GM21529 (cell line): ENCODE data around the gene ZAP70.

Source experiments
- ATAC-seq: cut with Tn5 transposase; IDR thresholded peaks from one replicate; pipeline ENCODE4 v1.9.1; 2021; ENCODE audit not compliant: unreplicated experiment

ZAP70 gene

DNA sequence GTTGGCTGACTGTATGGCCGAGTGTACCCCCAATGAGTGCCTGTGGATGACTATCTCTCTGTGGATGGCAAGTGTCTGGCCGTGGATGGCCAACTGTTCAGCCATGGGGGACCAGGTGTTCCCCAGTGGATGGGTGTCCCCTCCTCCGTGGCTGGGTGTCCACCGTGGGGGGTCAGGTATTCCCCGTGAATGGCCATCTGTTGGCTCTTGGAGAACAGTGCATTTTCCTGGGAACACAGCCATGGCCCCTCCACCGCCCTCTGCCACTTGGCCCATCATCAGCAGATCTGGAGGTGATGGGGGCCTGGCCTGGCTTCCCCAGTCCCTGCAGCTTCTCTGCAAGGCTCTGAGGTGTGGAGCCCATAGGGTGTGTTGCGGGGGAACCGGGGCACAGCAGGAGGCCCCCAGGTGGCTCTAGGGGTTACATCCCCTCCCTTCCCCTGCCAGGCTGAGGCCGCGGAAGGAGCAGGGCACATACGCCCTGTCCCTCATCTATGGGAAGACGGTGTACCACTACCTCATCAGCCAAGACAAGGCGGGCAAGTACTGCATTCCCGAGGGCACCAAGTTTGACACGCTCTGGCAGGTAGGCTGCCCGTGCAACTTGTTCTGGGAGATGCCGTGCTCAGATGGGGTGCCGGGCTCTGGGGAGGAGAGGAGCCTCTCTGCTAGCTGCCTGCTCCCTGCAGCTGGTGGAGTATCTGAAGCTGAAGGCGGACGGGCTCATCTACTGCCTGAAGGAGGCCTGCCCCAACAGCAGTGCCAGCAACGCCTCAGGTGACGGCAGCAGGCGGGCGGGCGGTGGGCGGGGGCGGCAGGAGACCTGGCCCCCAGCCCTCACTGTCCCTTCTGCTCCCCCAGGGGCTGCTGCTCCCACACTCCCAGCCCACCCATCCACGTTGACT is 19.3 kb downstream of the ZAP70 start:
- ATAC-seq: no peak

DNA sequence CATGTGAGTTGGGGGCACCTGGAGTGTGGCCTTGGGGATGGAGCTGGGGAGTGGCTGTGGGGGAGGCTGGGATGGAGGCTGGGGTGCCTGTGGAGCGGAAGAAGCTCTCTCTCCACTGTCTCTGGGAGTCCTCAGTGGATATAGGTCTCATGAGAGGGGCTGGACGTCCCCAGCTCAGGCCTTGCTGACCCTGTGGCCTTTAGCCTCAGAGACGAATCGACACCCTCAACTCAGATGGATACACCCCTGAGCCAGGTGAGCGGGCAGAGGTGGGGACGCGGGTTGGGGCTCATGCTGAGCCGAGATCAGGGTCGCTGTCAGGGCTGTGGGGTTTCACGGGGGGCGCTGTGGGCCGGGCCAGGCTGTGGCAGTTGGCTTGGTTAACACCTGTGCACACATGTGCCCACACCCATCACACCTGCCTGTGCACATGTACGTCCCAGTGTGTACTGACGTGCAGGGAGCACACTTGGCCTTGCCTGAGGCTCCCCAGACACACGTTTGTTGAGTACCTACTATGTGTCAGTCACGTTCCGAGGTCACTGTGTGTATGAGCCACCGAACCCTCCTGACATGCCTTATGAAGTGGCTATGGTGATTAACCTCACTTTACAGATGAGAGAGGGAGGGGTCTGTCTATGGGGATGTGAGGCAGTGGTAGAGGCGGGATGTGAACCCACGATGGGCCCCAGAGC is 20.1 kb downstream of the ZAP70 start:
- ATAC-seq: no peak

- ATAC-seq: no peak
Measured at GRCh38 chr2:97734061-97735051, 21.0 kb downstream of the ZAP70 start.

- ATAC-seq: no peak
Measured at GRCh38 chr2:97735161-97735561, 21.8 kb downstream of the ZAP70 start.

- ATAC-seq: no peak
Measured at GRCh38 chr2:97736185-97736584, 22.8 kb downstream of the ZAP70 start.

DNA sequence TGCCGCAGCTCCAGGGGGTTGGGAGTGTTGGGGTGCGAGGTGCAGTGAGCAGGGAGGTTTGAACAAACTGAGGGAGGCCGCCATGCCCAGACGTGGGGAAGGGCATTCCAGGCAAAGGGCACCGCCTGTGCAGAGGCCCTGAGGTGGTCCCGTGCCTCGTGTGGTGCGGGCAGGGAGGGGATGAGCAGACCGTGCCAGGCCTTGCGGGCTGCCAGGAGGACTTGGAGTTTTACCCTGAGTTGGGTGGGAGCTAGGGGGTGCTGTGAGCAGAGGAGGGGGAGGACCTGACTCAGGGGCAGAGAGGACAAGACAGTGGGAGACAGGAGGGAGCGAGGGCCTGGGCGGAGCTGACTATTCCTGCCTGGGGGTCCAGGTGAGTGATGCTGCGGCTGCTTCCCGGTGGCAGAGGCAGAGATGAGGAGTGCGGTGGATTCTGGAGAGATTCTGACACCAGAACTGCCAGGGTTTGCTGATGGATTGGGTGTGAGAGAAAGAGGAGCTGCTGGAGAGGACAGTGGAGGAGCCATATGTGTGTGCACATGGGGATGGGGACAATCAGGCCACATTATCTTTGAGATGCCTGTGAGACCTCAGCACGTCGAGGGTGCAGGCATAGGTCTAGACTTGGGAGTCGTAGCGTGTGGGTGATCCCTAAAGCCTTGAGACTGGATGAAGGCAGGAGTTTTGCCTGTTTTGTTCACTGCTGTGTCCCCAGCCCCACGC is 23.4 kb downstream of the ZAP70 start:
- no peak for ATAC-seq

- no peak for ATAC-seq
Measured at GRCh38 chr2:97737421-97738178, 24.2 kb downstream of the ZAP70 start.

- no peak for ATAC-seq
Measured at GRCh38 chr2:97738179-97739019, 25.0 kb downstream of the ZAP70 start.

DNA sequence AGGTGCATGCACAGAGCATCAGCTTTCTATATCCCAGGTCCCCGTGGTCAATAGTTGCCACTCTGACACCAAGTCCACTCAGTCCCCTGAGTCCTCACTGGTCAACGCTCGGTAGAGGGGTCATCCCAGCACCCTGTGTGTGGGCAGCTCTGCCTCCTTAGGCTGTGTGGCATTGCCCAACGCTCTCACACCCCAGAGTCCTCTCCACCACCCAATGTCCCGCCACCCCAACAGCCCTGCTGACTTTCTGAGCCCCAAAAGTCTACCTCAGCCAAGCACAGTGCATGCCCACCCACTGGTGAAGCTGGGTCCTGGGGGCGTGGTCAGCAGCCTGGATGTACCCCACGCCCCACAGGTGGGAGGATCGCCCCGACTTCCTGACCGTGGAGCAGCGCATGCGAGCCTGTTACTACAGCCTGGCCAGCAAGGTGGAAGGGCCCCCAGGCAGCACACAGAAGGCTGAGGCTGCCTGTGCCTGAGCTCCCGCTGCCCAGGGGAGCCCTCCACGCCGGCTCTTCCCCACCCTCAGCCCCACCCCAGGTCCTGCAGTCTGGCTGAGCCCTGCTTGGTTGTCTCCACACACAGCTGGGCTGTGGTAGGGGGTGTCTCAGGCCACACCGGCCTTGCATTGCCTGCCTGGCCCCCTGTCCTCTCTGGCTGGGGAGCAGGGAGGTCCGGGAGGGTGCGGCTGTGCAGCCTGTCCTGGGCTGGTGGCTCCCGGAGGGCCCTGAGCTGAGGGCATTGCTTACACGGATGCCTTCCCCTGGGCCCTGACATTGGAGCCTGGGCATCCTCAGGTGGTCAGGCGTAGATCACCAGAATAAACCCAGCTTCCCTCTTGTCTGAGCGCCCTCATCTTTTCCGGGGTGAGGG is 25.9 kb downstream of the ZAP70 start:
- no peak for ATAC-seq

- no peak for ATAC-seq
Measured at GRCh38 chr2:97739893-97740245, 26.5 kb downstream of the ZAP70 start.

- no peak for ATAC-seq
Measured at GRCh38 chr2:97740590-97741182, 27.3 kb downstream of the ZAP70 start.

GRCh38 chr2:97741251-97741650 is 27.9 kb downstream of the ZAP70 start:
- no peak for ATAC-seq

GRCh38 chr2:97741686-97742085 is 28.3 kb downstream of the ZAP70 start:
- no peak for ATAC-seq

GRCh38 chr2:97742381-97742847 is 29.0 kb downstream of the ZAP70 start:
- ATAC-seq: no peak

GRCh38 chr2:97743913-97744312 is 30.5 kb downstream of the ZAP70 start:
- no peak for ATAC-seq

- ATAC-seq: no peak
Measured at GRCh38 chr2:97745474-97746174, 32.2 kb downstream of the ZAP70 start.

DNA sequence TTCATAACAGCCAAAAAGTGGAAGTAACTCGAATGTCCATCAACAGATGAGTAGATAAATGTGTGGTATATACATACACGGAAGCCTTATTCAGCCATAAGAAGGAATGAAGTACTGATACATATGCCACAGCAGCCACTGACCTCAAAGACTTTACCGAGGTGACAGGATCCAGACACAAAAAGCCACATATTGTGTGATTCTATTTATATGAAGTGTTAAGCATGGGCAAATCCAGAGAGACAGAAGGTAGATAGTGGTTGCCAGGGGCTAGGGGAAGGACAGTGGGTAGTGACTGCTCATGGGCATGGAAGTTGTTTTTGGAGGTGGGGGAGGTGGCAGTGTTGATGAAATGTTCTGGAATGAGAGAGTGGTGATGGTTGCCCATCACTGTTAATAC is 33.9 kb downstream of the ZAP70 start:
- ATAC-seq: no peak
